ENCODE results near the gene ZNF267.
A peak's percentile ranks its signal among the peaks of the same experiment; 100 is the strongest.
"Not testable (repeated sequence)": the region's sequence is repeated elsewhere in the genome, so short reads cannot be mapped to it uniquely, and the experiment has no call there.

The ZNF267 gene

DNA sequence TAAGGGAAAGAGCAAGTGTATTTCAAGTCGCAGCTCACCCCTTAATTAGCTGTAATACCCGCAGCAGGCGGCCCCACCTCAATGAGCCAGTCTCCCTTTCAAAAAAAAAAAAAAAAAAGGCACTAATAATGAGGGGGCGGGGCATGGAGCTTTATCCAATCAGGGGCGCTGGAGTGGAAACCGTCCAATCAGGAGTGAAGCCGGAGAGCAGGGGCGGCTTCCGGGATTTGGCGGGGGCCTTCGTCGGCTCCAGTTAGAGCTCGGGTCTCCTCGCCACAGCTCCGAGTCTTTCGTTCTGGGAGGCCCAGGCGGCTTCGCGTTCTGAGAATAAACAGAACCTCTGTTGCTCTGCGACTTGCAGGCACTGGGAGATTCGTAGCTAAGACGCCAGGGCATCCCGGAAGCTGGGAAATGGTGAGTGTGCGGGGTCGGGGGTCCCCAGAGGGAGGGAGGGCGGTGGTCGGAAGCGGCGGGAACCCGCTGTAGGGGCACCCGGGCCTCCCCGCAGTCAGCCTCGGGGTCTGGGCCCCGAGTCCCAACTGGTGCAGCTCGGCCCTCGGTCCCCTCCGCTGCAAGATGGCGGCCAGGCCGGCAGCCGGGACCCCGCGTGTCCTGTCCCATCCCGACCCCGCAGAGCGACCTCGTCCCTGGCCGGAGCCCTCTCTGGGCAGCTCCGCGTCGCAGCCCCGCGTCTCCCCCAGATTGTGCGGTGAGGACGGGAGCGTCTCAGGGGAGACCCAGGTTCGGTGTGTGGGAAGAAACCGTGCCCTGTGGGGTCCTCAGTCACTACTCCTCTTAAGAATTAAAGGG, at the start of gene ZNF267:
TSS of gene ZNF267 (plus strand) at position 252 of the 810 bp plus-strand sequence. CDS start at position 412, 160 bp downstream.
- peak; percentile 89 for DNase-seq (ENCODE audit: low spot score)

DNA sequence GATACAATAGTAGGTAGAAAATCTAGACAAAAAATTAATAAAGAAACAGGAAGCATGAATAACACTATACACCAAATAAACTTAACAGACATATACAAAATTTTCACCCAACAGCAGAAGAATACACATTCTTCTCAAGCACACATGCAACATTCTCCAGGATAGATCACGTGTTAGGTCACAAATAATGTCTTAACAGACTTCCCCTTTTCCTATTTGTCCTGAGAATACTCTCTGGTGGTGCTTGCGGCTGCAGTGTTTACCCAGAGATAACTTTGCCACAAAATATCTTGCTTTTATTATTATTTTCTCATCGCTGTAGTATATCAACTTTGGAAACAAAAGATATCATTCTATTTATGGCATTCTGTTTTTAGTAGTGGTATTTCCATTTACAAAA, 40.6 kb upstream of the ZNF267 start:
- no peak for DNase-seq (ENCODE audit: low spot score)

DNA sequence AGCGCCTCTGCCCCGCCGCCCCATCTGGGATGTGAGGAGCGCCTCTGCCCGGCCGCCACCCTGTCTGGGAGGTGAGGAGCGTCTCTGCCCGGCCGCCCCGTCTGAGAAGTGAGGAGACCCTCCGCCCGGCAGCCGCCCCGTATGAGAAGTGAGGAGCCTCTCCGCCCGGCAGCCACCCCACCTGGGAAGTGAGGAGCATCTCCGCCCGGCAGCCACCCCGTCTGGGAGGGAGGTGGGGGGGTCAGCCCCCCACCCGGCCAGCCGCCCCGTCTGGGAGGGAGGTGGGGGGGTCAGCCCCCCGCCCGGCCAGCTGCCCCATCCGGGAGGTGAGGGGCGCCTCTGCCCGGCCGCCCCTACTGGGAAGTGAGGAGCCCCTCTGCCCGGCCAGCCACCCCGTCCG, 37.2 kb upstream of the ZNF267 start:
- not testable (repeated sequence) for DNase-seq (ENCODE audit: low spot score)

DNA sequence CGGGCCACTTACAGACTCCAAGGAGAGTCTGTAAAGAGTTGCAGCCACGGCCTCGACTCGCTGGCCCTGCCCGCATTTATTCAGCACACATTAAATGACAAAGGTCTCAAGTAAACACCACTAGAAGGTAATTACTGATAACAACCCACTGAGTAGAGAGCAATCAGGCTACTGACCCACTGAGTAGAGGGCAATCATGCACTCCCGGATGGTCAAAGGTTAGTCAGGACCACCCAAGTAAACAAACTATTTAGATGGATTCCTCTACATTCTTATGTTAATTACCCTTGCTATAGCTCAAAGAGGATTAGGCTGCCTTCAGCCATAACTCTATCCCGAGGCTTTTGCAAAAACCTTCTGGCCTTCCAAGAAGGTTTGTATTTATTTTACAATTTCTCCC, 30.7 kb upstream of the ZNF267 start:
- no peak for DNase-seq (ENCODE audit: low spot score)

DNA sequence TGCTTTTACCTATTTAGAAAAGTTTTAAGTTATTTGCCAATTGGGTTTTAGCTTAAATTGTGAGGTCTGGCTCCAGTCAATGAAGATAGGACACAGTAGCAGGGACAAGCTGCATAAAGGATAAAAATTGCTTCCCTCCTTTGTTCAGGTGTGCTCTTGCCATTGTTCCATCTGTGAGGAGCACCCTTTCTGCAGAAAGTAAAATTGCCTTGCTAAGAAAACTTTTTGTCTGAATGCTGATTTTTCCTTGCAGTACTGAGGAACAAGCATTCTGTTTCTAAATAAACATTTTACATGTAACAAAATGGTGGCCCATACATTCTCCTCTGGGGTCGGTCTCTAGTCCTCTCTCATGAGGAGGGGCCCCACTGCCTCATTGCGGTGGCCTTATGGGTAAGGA, 25.0 kb upstream of the ZNF267 start:
- DNase-seq (ENCODE audit: low spot score) = not testable (repeated sequence)

DNA sequence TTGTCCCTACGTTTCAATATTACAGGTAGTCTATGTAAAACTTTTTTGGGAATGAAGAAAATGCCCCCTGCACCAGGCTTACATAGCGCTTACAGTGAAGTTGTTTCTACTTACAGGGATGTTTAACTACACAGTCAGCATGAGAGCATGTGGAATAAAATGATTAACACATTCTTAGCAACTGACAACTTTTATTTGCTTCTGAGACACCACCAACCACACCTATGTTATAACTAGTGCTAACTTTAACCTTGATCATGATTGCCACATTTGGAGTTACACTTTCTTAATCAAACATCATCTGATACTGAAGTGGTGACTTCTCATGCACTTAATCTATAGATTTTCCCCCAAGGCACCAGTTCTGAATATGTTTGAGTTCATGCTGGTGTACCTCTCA, 20.3 kb upstream of the ZNF267 start:
- DNase-seq (ENCODE audit: low spot score) = no peak

DNA sequence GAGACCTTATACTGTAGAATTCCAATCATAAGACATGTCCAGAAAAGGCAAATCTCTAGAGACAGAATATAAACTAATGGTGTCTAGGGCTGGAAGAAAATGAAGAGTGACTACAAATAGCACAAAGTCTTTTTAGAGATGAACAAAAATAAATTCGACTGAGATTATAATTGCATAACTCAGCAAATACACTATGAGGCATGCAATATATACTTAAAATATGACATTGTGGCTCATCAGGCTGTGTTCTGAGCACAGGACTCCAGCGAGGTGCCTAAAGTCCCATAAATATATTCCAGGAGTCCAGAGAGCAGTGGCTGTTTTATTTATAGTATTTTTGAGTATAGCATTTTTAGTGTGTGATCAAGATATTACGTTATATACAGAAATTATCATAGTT, 13.1 kb upstream of the ZNF267 start:
- no peak for DNase-seq (ENCODE audit: low spot score)

DNA sequence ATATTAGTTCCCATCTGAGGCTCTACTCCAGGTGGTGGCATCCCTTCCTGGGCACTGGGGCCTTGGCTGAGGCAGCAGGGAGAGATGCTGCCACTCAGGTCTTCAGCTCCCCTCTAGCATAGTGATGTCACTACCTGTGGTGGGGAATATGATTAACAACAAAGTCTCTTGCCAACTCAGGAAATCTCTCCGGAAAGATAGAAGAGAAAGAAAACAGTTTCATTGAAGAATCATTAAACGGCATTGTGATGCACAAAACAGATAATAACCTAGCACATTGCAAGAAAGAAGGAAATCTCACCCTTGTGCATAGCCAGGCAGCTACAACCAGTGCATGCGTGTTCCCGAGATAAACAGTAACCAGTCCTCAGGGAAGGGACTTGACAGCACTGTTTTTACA, 12.2 kb upstream of the ZNF267 start:
- no peak for DNase-seq (ENCODE audit: low spot score)

DNA sequence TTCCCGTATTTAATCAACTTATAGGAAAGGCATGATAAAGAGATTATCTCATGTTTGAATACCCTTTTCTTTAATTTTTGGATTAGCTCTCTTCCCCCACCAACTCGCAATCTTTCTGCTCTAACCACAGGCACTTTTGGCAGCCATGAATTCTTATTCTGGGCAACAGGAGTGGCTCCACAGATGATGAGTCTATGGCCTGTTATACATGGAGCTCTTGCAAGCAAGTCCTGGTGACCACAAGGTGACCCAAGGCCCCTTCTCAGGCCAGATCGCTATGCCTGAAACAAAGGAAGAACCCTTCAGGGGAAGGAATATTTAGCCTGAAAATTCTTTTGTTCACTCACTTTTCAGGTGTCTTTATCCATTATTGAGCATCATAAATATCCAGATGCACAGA, 10.8 kb upstream of the ZNF267 start:
- no peak for DNase-seq (ENCODE audit: low spot score)

DNA sequence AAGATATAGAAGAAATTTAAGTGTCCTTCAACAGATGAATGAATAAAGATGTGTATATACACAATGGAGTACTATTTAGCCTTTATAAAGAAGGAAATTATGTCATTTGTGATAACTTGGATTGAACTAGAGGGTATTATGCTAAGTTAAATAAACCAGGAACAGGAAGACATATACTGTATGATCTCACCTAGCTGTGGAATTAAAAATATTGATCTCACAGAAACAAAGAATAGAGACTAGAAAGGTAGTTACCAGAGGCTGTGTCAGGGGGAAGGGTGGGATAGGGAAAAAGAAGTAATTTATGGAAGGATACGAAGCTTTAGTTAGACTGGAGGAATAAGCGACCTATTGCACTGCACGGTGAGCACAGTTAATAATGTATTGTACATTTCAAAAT, 5.4 kb upstream of the ZNF267 start:
- DNase-seq (ENCODE audit: low spot score) = no peak

DNA sequence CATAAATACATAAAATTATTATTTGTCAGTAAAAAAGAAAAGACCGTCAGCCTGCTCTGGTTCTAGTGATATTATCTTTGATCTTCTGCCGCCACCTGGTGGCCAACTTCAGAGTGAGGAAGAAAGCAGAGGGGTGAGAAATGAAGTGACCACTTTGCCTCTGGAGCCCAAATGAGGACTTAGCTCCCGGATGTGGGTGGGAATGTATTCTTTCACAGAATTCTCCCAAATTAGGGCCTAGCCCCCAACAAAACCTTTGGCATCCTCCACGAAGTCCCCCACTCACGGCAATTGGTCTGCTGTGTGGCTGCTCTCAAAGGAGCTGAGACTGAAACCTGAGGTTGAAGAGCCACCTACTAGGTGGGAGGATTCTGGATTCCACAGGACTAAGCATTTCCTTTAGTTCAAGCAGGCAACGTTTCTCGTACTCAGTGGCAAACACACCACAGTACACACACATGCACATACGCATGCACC, 4.9 kb upstream of the ZNF267 start:
- DNase-seq (ENCODE audit: low spot score) = peak; percentile 46

DNA sequence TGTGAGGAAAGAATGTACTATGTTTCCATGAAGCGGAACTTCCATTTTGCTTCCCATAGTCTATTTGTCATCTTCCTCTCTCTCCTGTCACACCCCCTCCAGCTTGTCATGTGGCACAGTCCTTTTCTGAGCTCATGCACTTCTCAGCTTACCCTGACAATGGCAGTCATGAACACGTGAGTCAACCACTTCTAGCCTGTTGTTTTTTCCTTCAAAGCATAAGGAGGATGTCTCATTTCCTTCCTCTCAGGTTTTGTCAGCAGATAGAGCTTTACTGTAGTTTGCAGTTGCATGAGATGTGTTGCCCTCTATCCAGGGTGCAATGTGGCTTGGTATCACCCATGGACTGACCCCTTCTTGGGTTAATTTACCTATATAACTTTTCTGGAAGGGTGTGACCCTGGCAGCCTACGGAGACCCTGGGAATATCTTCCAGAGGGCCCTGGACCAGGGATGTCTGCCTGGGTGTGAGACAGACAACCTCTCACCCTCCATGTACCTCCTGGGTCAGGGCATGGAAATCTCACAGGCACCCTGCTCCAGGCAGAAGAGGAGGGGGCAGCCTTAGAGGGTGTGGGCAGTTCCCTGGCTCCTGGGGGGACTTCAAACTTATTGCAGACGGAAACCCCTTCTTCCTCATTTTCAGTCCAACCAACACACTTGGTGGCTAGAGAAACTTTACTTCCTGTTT, 4.0 kb upstream of the ZNF267 start:
- DNase-seq (ENCODE audit: low spot score) = peak; percentile 39

DNA sequence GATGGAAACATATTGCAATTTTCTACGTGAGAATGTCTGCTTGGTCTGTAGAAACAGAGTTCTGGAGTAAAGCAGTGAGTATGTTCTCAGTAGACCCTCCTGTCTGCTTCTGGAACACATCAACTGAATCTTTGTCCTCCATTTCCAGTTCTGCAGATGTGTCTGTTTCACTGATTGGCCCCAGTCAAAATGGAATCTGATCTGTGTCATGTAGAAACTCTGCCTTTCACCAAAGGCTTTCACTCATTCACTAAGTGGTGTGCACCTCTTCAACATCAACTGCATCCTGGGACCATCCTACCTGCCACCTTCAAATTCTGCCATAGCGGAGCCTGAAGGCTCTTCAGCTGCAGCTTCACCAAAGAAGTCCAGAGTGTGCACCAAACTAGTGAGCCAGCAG, 2.8 kb upstream of the ZNF267 start:
- no peak for DNase-seq (ENCODE audit: low spot score)

DNA sequence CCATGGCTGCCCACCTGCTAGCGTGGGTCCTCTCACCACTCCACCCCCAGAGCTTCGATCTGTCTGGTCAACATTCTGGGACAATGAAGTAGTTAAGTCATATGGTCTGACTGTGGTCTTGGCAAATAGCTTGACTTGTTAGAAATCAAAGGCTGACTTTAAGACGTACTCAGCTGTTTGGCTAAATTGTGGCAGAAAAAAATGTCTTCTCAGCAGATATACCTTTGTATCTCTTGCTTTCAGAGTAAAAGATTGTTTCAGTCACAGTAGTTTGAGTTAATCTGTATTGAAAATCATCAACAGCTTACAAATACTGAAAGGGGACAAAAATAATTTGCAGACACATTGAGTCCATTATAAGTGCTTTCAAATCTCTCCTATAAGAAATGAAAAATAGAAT, 2.1 kb upstream of the ZNF267 start:
- no peak for DNase-seq (ENCODE audit: low spot score)

DNA sequence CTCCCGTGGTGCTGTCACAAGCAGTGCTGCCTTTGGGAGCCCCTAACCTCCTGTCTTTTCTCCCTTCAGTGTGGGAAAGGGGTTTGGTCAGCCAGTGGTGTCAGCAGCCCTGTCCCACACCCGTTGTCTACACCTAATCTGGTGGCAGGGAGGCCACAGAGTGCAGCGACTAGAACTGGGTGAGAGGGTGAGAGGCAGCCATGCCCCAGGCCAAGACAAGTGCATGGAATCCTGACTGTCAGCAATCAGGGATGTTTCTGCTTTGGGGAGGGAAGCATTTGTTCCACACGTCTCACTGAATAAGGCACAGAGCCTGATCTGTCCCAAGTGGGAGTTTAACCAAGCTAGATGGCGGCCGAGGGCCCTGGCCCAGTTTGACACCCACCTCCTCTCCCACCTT, 1.4 kb upstream of the ZNF267 start:
- DNase-seq (ENCODE audit: low spot score) = no peak

DNA sequence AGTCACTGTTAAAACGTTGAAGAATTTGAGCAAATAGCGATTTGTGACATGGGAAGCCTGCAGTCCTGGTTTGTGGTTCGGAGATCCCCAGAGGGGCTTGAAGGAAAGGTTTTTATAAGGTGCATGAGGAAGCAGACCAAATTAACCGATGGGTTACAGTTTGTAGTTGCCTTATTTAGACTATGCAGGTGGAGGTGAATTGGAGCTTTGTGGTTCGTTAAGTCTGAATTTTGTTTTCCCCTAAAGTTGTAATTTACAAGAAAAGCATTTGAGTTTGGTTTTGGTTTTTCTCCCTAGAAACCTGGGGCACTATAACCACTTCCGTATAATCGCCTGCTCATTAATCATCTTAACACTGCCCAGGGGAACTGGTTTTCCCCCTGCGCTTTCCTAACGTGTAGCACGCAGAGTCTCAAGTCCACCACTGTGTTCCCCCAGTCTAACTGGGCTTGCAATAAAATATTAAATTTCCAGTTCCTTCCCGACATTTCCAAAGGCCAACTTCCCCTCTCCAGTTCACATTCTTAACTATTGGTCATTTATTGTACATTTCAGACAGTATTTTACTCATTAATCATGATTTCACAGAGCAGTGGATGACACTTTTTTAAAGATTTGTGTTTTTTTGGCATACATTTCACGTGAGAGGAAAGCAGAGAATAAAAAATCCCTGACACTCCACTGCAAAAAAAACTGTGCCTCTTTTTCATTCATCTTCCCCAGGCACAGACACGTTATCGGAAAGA, 932 bp downstream of the ZNF267 start:
- DNase-seq (ENCODE audit: low spot score) = peak; percentile 10

DNA sequence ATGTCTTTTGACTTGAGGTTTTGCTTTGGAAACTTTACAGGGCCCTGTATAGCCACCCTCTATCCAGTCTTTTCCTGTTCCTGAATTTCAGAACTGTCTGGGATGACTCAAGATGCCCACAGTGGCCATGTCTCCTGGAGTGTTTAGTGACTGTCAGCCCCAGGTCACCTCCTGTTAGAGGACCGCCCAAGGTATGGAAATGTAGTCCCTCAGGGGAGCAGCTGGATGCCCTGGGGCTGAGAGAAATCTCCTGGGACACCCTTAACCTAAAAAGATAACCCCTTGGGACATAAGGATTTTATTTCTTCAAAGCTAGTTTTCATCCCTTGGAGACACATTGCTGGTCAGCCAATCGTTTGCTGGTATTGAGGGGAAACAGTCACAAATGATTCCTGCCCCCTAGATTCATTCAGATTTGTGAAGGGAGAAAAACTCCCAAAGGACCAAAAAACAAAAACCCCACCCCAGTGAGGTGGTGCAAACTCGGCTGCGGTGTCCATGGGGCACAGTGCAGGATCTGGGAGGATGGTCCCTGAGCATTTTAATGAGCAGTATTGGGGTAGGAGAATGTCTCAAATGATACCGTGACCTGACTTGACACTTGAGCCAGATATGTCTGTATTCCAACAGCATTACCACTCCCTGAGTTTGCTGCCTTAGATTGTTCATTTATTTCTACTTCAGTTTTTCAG, 1.7 kb downstream of the ZNF267 start:
- no peak for DNase-seq (ENCODE audit: low spot score)

DNA sequence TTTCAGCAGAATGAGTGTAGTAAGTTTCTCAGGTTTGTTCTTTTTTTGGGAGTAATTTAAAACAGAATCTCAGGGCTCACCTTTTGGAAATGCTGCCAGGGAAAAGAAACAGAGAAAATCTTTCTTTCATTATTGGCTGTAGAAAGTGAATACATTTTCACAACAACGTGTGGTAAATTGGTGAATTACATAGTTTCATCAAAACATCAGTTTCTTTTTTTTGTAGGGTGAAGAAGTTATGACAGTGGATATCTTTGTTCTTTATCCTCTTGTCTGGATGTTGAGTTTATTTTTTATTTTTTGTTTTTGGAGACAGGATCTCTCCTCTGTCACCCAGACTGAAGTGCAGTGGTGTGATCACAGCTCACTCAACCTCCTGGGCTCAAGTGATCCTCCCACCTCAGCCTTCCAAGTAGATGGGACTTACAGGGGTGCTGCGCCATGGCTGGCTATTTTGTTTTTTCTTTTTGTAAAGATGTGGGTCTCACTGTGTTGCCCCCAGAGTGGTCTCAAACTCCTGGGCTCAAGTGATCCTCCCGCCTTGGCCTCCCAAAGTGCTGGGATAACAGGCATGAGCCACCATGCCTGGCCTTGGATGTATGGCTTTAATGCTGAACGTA, 2.4 kb downstream of the ZNF267 start:
- no peak for DNase-seq (ENCODE audit: low spot score)

DNA sequence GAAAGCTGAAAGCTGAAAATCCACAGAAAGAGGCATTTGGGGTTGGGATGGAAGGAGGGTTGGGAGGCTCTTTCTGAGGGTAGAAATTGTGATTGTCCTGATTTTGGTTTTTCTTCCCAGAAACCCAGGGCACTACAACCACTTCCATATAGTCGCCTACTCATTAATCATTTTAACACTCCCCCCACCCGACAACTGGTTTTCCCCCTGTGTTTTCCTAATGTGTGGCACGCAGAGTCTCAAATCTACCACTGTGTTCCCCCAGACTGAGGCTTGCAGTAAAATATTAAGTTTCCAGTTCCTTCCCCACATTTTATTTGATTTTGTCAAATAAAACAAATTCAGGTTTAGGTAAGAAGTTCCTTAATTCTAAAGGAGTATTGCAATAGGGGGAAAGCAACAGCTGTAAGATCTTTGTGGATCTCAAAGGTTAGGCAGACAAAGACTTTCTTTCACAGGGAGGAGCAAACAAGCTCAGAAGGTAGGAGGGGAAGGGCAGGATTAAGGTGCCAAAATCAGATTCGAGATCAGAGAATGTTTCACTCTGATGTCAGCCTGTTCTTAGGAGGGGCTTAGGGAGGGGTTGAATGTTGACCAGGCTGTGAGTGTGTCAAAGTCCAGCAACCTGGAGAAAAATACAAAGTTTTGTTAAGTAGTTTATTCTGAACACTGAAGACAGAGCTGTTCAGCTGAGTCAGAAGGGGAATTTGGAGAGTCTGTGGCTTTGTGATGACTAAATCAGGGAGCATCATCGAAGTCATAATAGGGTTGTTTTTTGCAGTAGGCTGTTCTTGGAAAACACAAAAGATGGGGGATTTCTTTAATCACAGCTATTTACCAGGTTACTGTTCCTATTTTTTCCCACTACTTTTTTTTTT, 3.6 kb downstream of the ZNF267 start:
- no peak for DNase-seq (ENCODE audit: low spot score)

DNA sequence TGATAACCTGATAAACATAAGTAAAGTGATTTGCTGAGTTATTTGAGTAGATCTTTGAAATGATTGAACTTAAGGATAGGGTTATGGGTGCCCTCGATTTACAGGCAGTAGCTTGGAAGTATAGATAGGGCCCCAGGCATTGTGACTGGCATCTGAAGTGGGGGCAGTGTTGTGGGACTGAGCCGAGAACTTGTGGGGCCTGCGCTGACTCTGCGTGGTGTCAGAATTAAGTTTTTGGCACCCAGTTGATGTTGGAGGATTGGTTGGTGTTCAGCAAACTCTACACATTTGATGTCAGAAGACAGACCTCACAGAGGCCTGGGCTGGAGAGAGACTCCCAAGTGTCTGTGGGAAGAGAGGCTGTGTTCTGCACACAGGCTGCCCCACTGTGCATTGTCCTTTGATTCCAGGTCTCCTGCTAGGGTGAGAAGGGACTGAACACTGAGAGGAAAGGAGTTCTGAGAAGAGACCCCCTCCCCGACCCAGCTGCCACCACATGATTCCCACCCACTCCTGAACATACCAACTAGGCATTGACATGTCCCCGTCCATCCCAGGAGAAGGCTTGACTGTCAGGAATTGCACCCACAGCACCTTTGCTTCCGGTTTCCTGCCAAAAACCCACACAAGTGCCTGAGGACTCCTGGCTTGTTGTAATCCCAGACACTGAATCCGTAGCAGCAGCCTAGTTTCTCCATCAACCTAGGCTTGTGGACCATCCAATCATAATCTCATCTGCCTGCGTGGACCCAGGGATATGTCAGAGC, 4.5 kb downstream of the ZNF267 start:
- DNase-seq (ENCODE audit: low spot score) = no peak

Data from SW480 (cell line).